ENCODE results near the gene OR6V1. TPM values are rescaled to one million over a fixed set of nuclear protein-coding genes. Genes with fewer than 3 reads are reported as not detected.

Gene OR6V1
- total RNA-seq, result not detected
- polyA plus RNA-seq, result not detected
- long read RNA-seq, donor 1, result 0 reads
- long read RNA-seq, donor 2, result 0 reads
- long read RNA-seq, donor 3, result 0 reads
- long read RNA-seq, donor 4, result 0 reads
- long read RNA-seq, donor 5, result 0 reads
- long read RNA-seq, donor 6, result 0 reads
- long read RNA-seq, donor 7, result 0 reads
- long read RNA-seq, donor 8, result 0 reads
- long read RNA-seq, donor 9, result 0 reads
- long read RNA-seq, donor 10, partial matches to known transcripts, result 0 of 1 reads
- long read RNA-seq, donor 10, other reads (novel, unspliced or antisense), result 0 of 1 reads

GRCh38 chr7:143052041-143052440, at the start of gene OR6V1:
Gene OR6V1 (plus strand): TSS chr7:143052341. CDS start chr7:143052341, 0 bp downstream.
- DNase-seq, result no peak
- intact Hi-C loops (cut with DNase I), result no loop called here
- 78 to 93% (median 82%) methylated on average over 4 of the region's 4 CpGs for WGBS, 4 donors
- H3K9me3 ChIP-seq (replicated peaks in 1 of 3), result no peaks in the 10 kb centered on the region
- no peaks in the 10 kb centered on the region for H3K36me3 ChIP-seq (replicated peaks in 1 of 2)
- no peak for TF ChIP-seq POLR2A (IDR thresholded peaks at IDR 0.05)
- no peak for TF ChIP-seq CTCF (IDR thresholded peaks at IDR 0.05)
- H3K4me3 ChIP-seq, result no peak within 1 kb of the TSS
- H3K27me3 ChIP-seq, result no peaks in the 10 kb centered on the region
- H3K27ac ChIP-seq, result no peak within 1 kb of the TSS
- H3K4me1 ChIP-seq (replicated peaks in 1 of 2), result no peaks in the 10 kb centered on the region

DNA sequence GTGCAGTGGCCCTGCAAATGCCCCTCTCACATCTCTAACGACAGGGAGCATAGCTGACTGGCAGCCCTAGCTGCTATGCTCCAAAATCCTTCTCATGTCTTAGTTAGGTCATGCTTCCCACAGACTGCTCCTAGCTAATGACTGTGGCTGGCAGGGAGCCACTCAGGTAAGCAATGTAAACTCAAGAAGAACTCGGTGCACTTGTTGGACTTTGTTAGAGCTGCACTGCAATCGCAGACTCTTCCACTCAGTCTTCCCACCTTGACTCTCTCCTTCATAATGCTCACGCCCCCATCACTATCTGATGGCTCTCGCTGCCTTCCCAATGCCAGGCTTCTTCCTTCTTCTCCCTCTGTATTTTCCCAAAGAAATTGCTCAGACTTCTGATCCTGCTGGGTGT, 49.2 kb upstream of the OR6V1 start:
- Histone ChIP-seq H3K27ac (no peak overlapping the region), H3K27me3 (no peaks in the 10 kb centered on the region), H3K36me3 (replicated peaks in 1 of 2) (no peaks in the 10 kb centered on the region), H3K4me1 (replicated peaks in 1 of 2) (no peaks in the 10 kb centered on the region), H3K9me3 (replicated peaks in 1 of 3) (no peaks in the 10 kb centered on the region), H3K4me3 (peak overlapping the region in 1 of 4 donors; percentile 25)
- no peak for DNase-seq
- WGBS, 4 donors, result 81 to 94% (median 88%) methylated on average over 5 of the region's 5 CpGs
- no peak for TF ChIP-seq POLR2A (IDR thresholded peaks at IDR 0.05)
- TF ChIP-seq CTCF (IDR thresholded peaks at IDR 0.05), result no peak
- intact Hi-C loops (cut with DNase I), result loop anchor here (5.0 to 10.0 kb wide), 2 partner anchors 128 to 146 kb away; partner anchors contain the start of gene EPHB6 (in 1 of the 2)

GRCh38 chr7:143003393-143004051, 48.6 kb upstream of the OR6V1 start:
- peak overlapping the region in 1 of 4 donors; percentile 25 for H3K4me3 ChIP-seq

More at GRCh38 chr7:143003393-143004051, 48.6 kb upstream of the OR6V1 start:
- intact Hi-C loops (cut with DNase I), result loop anchor here (5.0 to 10.0 kb wide), 2 partner anchors 129 to 146 kb away; partner anchors contain the start of gene EPHB6 (in 1 of the 2)
- DNase-seq, result peak in 1 of 7 donors; percentile 19
- H3K27ac ChIP-seq, result no peak overlapping the region
- TF ChIP-seq POLR2A (IDR thresholded peaks at IDR 0.05) (no peak), CTCF (IDR thresholded peaks at IDR 0.05) (peak; percentile 42 to 73 (median 68))
- 33 to 40% (median 36%) methylated on average over 6 of the region's 6 CpGs for WGBS, 4 donors
- no peaks in the 10 kb centered on the region for H3K27me3 ChIP-seq
- no peaks in the 10 kb centered on the region for H3K9me3 ChIP-seq (replicated peaks in 1 of 3)
- no peaks in the 10 kb centered on the region for H3K36me3 ChIP-seq (replicated peaks in 1 of 2)
- no peaks in the 10 kb centered on the region for H3K4me1 ChIP-seq (replicated peaks in 1 of 2)

Measured in adrenal gland (tissue), 19 donors.